ENCODE results near the gene KCNJ5.

The KCNJ5 gene

GRCh38 chr11:128888034-128888985 is 2.8 kb upstream of the KCNJ5 start:
- TF ChIP-seq CTCF (conservative IDR thresholded peaks at IDR 0.05; ENCODE audit: low read depth, low read length) = no peak
- DNase-seq (ENCODE audit: low read depth) = no peak
- no peak overlapping the region for H3K4me3 ChIP-seq (ENCODE audit: low read length)

GRCh38 chr11:128889657-128890213 is 1.4 kb upstream of the KCNJ5 start:
- TF ChIP-seq CTCF (conservative IDR thresholded peaks at IDR 0.05; ENCODE audit: low read depth, low read length) = no peak
- DNase-seq (ENCODE audit: low read depth) = no peak
- no peak overlapping the region for H3K4me3 ChIP-seq (ENCODE audit: low read length)

GRCh38 chr11:128890216-128890542 is 977 bp upstream of the KCNJ5 start:
- DNase-seq (ENCODE audit: low read depth) = no peak
- TF ChIP-seq CTCF (conservative IDR thresholded peaks at IDR 0.05; ENCODE audit: low read depth, low read length) = no peak
- peak overlapping the region; percentile 51 for H3K4me3 ChIP-seq (ENCODE audit: low read length)

GRCh38 chr11:128891913-128892398 is 800 bp downstream of the KCNJ5 start:
- H3K4me3 ChIP-seq (ENCODE audit: low read length) = no peak overlapping the region
- DNase-seq (ENCODE audit: low read depth) = no peak
- no peak for TF ChIP-seq CTCF (conservative IDR thresholded peaks at IDR 0.05; ENCODE audit: low read depth, low read length)

GRCh38 chr11:128892866-128893565 is 1.9 kb downstream of the KCNJ5 start:
- TF ChIP-seq CTCF (conservative IDR thresholded peaks at IDR 0.05; ENCODE audit: low read depth, low read length) = no peak
- no peak overlapping the region for H3K4me3 ChIP-seq (ENCODE audit: low read length)
- DNase-seq (ENCODE audit: low read depth) = no peak

- no peak for DNase-seq (ENCODE audit: low read depth)
- H3K4me3 ChIP-seq (ENCODE audit: low read length) = no peak overlapping the region
- TF ChIP-seq CTCF (conservative IDR thresholded peaks at IDR 0.05; ENCODE audit: low read depth, low read length) = no peak
Observed at GRCh38 chr11:128893578-128894285, 2.6 kb downstream of the KCNJ5 start.
